PFSK-1 (cell line): ENCODE measurements around the gene SFR1.

Source experiments
- POLR2AphosphoS5 ChIP-seq: IDR thresholded peaks from 2 replicates; pipeline ENCODE4 v1.6.1; 2012; ENCODE audit warnings: low read depth, mild to moderate bottlenecking, control low read depth, low read length, moderate library complexity
- TF ChIP-seq, protein P1 (sequence below), 2 experiments: IDR thresholded peaks; 2 replicates each; pipeline versions ENCODE4 v1.6.1 to v1.8.0; 2011 to 2012; ENCODE audit warnings: low read depth in 2 of 2, low read length in 2 of 2, control low read depth in 1 of 2, inconsistent platforms in 1 of 2, mild to moderate bottlenecking in 1 of 2, moderate library complexity in 1 of 2; ENCODE audit not compliant: insufficient read depth in 1 of 2

DNA sequence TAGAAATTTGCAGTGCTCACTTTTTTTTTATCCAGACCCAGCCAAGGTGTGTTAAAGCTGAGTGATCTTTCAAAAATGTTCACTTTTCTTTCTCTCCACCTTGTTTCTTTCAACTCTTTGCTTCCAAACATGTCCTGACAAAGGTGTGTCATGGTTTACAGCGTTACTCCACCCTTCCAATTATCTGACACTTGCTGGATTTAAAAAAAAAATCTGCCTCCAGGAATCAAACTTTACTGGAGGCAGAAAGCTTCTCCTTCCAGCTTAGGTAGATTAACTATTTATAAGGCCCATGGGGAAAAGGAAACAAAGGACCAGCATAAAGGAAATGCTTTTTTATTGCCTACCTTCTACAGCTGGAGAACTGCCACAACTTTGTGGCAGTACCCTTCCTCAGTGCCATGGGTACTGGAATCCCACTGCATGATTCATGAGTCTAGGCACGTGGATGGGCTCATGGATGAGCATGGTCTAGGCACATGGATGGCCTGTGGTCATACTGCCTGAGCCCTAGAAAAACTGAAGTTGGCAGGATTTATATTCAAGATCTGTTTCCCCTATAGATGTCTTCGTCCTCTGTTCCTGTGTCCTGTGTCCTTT, 36.1 kb upstream of the SFR1 start, which contains the start of gene COL17A1:
- TF ChIP-seq, protein P1, sequence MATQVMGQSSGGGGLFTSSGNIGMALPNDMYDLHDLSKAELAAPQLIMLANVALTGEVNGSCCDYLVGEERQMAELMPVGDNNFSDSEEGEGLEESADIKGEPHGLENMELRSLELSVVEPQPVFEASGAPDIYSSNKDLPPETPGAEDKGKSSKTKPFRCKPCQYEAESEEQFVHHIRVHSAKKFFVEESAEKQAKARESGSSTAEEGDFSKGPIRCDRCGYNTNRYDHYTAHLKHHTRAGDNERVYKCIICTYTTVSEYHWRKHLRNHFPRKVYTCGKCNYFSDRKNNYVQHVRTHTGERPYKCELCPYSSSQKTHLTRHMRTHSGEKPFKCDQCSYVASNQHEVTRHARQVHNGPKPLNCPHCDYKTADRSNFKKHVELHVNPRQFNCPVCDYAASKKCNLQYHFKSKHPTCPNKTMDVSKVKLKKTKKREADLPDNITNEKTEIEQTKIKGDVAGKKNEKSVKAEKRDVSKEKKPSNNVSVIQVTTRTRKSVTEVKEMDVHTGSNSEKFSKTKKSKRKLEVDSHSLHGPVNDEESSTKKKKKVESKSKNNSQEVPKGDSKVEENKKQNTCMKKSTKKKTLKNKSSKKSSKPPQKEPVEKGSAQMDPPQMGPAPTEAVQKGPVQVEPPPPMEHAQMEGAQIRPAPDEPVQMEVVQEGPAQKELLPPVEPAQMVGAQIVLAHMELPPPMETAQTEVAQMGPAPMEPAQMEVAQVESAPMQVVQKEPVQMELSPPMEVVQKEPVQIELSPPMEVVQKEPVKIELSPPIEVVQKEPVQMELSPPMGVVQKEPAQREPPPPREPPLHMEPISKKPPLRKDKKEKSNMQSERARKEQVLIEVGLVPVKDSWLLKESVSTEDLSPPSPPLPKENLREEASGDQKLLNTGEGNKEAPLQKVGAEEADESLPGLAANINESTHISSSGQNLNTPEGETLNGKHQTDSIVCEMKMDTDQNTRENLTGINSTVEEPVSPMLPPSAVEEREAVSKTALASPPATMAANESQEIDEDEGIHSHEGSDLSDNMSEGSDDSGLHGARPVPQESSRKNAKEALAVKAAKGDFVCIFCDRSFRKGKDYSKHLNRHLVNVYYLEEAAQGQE (IDR thresholded peaks at IDR 0.05; ENCODE audit: insufficient read depth in 1 of 2, low read depth in 2 of 2, low read length in 2 of 2), result no peak
- TF ChIP-seq POLR2AphosphoS5, result no peak
